ENCODE results near the gene ACP6.

ACP6 gene

DNA sequence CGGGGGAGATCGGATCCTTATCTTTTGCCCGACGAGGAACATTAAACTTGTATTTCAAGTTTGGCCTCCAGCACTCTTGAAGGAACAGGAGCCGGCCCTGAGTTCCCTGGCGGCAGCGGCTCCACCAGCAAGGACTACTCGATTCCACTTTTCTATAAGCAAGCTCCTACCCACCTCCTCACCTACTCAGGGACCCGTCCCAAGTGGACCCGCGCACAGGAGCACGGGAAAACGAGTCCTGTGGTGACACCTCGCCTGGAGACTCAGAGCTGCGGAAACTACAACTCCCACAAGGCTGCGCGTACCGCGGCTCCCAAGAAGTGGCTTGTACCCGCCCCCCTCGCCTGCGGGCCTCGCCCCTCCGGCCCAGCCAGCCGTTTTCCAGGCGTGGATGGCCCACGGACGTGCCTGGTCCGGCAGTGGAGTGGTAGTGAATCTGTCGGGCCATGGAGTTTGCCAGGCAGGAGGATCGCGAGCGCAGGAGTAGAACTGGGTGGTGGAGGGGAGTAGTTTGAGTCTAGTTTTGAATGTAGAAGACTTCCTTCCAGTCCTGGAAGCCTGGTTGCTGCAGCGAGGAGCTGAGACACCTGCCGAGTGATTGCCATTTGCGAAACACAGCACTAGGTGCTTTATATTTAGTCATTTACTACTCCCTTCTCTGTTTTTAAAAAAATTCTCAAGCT lies at the start of gene ACP6:
TSS of gene ACP6 (minus strand) at position 206 of the 683 bp plus-strand sequence. CDS start 476 bp downstream, outside the sequence.
- no peaks in the 10 kb centered on the region for H3K27me3 ChIP-seq (replicated peaks; ENCODE audit: control insufficient read depth, insufficient read depth, low read length)
- H3K4me3 ChIP-seq (replicated peaks; ENCODE audit: low read depth, low read length): peak within 1 kb of the TSS; percentile 81
- H3K36me3 ChIP-seq (ENCODE audit: control insufficient read depth, insufficient read depth, low read length): no peaks in the 10 kb centered on the region
- TF ChIP-seq, protein P1, sequence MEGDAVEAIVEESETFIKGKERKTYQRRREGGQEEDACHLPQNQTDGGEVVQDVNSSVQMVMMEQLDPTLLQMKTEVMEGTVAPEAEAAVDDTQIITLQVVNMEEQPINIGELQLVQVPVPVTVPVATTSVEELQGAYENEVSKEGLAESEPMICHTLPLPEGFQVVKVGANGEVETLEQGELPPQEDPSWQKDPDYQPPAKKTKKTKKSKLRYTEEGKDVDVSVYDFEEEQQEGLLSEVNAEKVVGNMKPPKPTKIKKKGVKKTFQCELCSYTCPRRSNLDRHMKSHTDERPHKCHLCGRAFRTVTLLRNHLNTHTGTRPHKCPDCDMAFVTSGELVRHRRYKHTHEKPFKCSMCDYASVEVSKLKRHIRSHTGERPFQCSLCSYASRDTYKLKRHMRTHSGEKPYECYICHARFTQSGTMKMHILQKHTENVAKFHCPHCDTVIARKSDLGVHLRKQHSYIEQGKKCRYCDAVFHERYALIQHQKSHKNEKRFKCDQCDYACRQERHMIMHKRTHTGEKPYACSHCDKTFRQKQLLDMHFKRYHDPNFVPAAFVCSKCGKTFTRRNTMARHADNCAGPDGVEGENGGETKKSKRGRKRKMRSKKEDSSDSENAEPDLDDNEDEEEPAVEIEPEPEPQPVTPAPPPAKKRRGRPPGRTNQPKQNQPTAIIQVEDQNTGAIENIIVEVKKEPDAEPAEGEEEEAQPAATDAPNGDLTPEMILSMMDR (IDR thresholded peaks at IDR 0.05; ENCODE audit: insufficient read depth, low read length, poor library complexity, severe bottlenecking): no peak
- DNase-seq (ENCODE audit: extremely low read depth, insufficient read length): peak; percentile 84

DNA sequence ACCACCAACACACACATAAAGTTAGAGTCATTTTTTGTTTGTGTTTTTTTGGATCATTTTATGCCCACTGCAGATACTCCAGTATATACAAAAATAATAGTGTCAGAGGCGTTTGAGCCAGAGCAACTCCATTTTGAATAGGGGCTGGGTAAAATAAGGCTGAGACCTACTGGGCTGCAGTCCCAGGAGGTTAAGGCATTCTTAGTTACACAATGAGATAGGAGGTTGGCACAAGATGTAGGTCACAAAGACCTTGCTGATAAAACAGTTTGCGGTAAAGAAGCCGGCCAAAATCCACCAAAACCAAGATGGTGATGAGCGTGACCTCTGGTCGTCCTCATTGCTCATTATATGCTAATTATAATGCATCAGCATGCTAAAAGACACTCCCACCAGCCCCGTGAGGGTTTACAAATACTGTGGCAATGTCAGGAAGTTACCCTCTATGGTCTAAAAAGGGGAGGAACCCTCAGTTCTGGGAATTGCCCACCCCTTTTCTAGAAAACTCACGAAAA lies 49.4 kb upstream of the ACP6 start:
- Histone ChIP-seq H3K27me3 (replicated peaks; ENCODE audit: control insufficient read depth, insufficient read depth, low read length) (no peaks in the 10 kb centered on the region; the same call in 1 of the 2 replicates), H3K4me3 (replicated peaks; ENCODE audit: low read depth, low read length) (no peak overlapping the region), H3K36me3 (ENCODE audit: control insufficient read depth, insufficient read depth, low read length) (no peaks in the 10 kb centered on the region)
- DNase-seq (ENCODE audit: extremely low read depth, insufficient read length): no peak
- TF ChIP-seq, protein P1 (IDR thresholded peaks at IDR 0.05; ENCODE audit: insufficient read depth, low read length, poor library complexity, severe bottlenecking): no peak

DNA sequence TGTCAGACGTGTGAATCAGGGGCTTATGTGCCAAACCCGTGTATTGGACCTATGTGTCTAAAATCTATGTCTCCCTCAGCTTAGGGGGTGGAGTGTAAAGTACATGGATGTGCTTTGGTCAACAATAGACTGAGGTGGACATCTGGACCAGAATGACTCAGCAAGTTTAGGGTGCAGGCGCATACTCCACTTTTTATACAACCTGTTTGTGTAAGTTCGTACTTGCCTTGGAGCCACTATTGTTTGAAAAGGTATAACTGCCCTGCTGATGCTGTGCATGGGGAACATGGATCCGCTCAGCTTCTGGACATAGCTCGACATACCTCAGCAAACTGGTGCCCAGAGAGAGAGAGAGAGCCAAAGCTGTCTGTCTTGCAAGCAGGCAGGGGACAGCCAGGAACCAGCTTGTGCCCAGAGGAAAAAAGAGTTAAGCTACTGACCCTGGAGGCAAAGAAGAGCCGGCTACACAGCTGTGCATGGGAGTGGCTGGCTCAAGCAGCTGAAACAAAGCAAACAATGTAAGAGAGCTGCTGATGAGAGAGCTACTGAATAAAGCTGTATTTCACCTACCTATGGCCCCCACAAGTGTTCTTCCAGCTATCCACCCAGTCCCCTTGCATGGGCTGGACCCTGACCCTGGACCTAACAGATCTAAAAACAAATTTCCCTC lies 48.8 kb upstream of the ACP6 start:
- no peaks in the 10 kb centered on the region; the same call in 1 of the 2 replicates for H3K27me3 ChIP-seq (replicated peaks; ENCODE audit: control insufficient read depth, insufficient read depth, low read length)
- TF ChIP-seq, protein P1 (IDR thresholded peaks at IDR 0.05; ENCODE audit: insufficient read depth, low read length, poor library complexity, severe bottlenecking): no peak
- no peak for DNase-seq (ENCODE audit: extremely low read depth, insufficient read length)
- H3K36me3 ChIP-seq (ENCODE audit: control insufficient read depth, insufficient read depth, low read length): no peaks in the 10 kb centered on the region
- no peak overlapping the region for H3K4me3 ChIP-seq (replicated peaks; ENCODE audit: low read depth, low read length)

DNA sequence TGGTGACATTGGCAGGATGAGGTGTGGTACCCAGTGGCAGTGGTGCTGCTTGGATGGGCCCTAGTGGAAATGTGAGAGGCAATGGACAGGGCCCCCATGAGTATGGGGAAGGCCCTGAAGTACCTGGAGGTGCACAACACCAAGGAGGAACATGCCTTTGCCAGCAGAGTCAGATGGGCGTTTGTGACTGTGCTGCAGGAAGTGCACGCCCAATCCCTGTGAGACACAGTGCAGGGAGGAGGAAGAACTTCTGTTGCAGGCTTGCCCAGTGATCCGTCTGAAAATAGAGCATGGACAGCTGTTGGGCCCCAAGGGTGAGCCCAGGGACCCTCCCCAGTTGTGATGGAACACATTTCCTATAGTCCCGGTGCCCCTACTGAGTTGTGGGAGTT lies 47.4 kb upstream of the ACP6 start:
- DNase-seq (ENCODE audit: extremely low read depth, insufficient read length): no peak
- TF ChIP-seq, protein P1 (IDR thresholded peaks at IDR 0.05; ENCODE audit: insufficient read depth, low read length, poor library complexity, severe bottlenecking): no peak
- Histone ChIP-seq H3K27me3 (replicated peaks; ENCODE audit: control insufficient read depth, insufficient read depth, low read length) (no peaks in the 10 kb centered on the region), H3K4me3 (replicated peaks; ENCODE audit: low read depth, low read length) (no peak overlapping the region), H3K36me3 (ENCODE audit: control insufficient read depth, insufficient read depth, low read length) (no peaks in the 10 kb centered on the region)

DNA sequence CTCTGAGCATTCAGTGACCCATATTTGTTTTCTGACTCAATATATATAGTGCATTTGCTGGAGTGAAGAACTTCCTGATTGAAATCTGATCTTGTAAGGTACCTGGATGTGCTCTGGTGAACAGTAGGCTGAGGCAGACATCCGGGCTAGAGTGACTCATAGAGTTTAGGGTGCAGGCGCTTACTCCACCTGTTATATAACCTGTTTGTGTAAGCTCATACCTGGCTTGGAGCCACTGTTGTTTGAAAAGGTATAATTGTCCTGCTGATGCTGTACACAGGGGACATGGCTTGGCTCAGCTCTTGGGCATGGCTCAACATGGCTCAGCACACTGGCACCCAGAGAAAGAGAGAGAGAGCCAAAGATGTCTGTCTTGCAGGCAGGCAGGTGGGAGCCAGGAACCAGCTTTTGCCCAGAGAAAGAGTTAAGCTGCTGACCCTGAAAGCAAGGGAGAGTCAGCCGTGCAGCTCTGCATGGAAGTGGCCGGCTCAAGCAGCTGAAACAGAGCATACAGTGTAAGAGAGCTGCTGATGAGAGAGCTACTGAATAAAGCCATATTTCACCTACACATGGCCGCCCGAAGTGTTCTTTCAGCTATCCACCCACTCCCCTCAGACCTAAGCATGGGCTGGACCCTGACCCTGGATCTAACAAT lies 46.9 kb upstream of the ACP6 start:
- Histone ChIP-seq H3K27me3 (replicated peaks; ENCODE audit: control insufficient read depth, insufficient read depth, low read length) (no peaks in the 10 kb centered on the region), H3K4me3 (replicated peaks; ENCODE audit: low read depth, low read length) (no peak overlapping the region), H3K36me3 (ENCODE audit: control insufficient read depth, insufficient read depth, low read length) (no peaks in the 10 kb centered on the region)
- TF ChIP-seq, protein P1 (IDR thresholded peaks at IDR 0.05; ENCODE audit: insufficient read depth, low read length, poor library complexity, severe bottlenecking): no peak
- DNase-seq (ENCODE audit: extremely low read depth, insufficient read length): no peak

Data from GM06990 (cell line).